Lower lobe of right lung (tissue), 2 donors: ENCODE results near the gene TLR9. TPM values are rescaled to one million over a fixed set of nuclear protein-coding genes. Genes with fewer than 3 reads are reported as not detected.

Source experiments
- ATAC-seq, 2 donors: fragments of 200-7000 bp; cut with Tn5 transposase; one replicate each; pipeline ENCODE4 v1.9.1; 2020 to 2022; ENCODE audit warnings: mild to moderate bottlenecking in 2 of 2, moderate library complexity in 2 of 2
- DNase-seq: peaks from one replicate; pipeline ENCODE4 v3.0.0-alpha.2; 2020
- H3K27ac ChIP-seq: fragments of 200-600 bp; one replicate; pipeline ENCODE4 v1.8.0; 2022
- H3K27me3 ChIP-seq: fragments of 200-600 bp; one replicate; pipeline ENCODE4 v1.8.0; 2022; ENCODE audit warnings: low read depth
- H3K36me3 ChIP-seq: fragments of 200-600 bp; one replicate; pipeline ENCODE4 v1.8.0; 2022; ENCODE audit warnings: mild to moderate bottlenecking
- H3K4me1 ChIP-seq: fragments of 200-600 bp; one replicate; pipeline ENCODE4 v1.8.0; 2022
- H3K4me3 ChIP-seq: fragments of 200-600 bp; one replicate; pipeline ENCODE4 v1.8.0; 2022; ENCODE audit warnings: mild to moderate bottlenecking
- H3K9me3 ChIP-seq: fragments of 200-600 bp; one replicate; pipeline ENCODE4 v1.8.0; 2022
- CTCF ChIP-seq: fragments of 200-600 bp; IDR thresholded peaks from one replicate; pipeline ENCODE4 v1.8.0; 2022; ENCODE audit warnings: antibody characterized with exemption, mild to moderate bottlenecking
- intact Hi-C: fragments of 100-400 bp; cut with DNase I; formaldehyde crosslinking; loops from one replicate; pipeline ENCODE4 v1.11.0; 2022
- total RNA-seq: library from RNA; stranded (reverse); fragmentation: NEBNext Ultra II Directional; extraction: Animal tissue kit (Norgen Biotek cat#: 25700); gene quantifications from one replicate; pipeline ENCODE4 v1.2.1, GENCODE V29; 2021
- donor health status: DM: no; HTN: yes; CAD: no; lungs with severe emphysema.

Gene TLR9
- total RNA-seq, 1 donor from 2014 or later: 1.0 TPM

DNA sequence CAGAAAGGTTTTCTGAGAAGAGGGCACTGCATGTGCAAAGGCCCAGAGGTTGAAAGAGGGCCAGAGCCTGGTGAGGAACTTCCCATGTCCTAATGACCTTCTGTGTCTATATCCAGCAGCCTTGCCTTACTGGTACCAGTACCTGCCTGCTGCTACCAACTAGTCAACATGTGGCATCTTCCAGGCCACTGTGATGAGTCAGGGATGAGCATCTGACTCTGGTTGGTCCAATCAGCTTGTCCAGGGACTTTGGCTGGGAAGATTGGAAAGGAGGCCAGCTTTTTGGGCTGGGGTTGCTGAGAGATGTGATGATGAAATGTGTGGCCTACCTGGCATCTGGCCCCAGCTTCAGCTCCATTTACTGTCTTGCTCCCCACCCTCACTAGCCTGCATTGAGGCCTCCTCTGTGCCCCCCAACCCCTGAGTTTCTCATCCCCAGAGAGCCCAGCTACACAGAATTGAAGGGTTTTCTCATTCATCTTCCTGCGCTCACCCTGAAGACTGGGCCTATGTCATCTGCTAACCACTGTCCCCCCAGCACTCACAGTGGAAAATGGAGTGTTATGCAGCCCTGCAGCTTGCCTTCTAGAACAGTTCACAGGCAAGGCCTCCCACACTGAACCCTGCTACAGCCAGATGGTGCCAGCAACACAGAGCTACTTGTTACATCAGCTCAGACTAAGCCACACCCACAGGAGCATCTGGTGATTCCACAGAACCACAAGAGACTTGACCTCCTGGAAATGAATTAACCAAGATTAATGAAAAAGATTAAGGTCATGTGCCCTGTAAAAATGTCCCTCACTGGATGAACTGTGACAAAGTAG, 14.8 kb upstream of the TLR9 start:
- ATAC-seq: peak in 1 of 2 donors; percentile 16
- TF ChIP-seq CTCF: no peak
- peaks cover 68% of the 10 kb centered on the region for H3K4me1 ChIP-seq
- DNase-seq: peak; percentile 64
- H3K4me3 ChIP-seq: peak overlapping the region; percentile 99
- H3K36me3 ChIP-seq: no peaks in the 10 kb centered on the region
- H3K27me3 ChIP-seq: no peaks in the 10 kb centered on the region
- peak overlapping the region; percentile 93 for H3K27ac ChIP-seq
- intact Hi-C loops: no loop called here
- H3K9me3 ChIP-seq: no peaks in the 10 kb centered on the region

GRCh38 chr3:52238761-52239701, 13.6 kb upstream of the TLR9 start, which contains the start of gene TWF2:
TSS of gene TWF2 (minus strand) at chr3:52239158. CDS start at chr3:52239016, 142 bp downstream.
- no peaks in the 10 kb centered on the region for H3K9me3 ChIP-seq
- peaks cover 56% of the 10 kb centered on the region for H3K4me1 ChIP-seq
- H3K27me3 ChIP-seq: no peaks in the 10 kb centered on the region
- H3K36me3 ChIP-seq: peaks cover 11% of the 10 kb centered on the region
- H3K27ac ChIP-seq: peak within 1 kb of the TSS; percentile 93
- H3K4me3 ChIP-seq: peak within 1 kb of the TSS; percentile 99
- TF ChIP-seq CTCF: peak; percentile 46
- ATAC-seq: peak; percentile 94 to 95
- intact Hi-C loops: loop anchor here (10.0 kb wide), 1 partner anchor 96 kb away; no protein-coding TSS in a partner anchor
- peak; percentile 87 for DNase-seq

DNA sequence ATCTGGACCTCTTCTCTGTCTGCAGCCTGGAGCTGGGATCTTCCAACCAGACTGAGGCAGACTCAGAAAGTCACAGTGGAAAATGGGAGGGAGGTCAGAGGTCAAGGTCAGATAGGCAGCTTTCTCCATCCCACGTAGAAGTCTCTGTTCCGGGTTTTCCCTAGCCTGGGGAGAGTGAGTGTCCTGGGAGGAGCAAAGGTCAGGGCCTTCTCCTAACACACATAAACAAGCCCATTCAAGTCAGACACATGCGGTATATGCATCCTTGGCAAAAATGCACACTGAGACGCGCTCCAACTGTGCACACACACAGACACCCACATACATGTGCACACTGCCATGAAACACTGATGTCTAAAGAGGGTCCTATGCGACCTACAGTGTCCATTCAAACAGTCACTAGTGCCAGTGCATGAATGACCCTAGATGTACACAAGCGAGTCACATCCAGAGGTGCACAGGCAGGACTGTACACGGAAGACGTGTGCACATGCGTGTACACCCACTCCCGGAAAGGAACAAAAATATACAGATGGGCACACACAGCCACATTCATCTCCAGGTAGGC, 12.8 kb upstream of the TLR9 start:
- H3K36me3 ChIP-seq: peaks cover 14% of the 10 kb centered on the region
- H3K4me1 ChIP-seq: peaks cover 50% of the 10 kb centered on the region
- intact Hi-C loops: loop anchor here (10.0 kb wide), 1 partner anchor 97 kb away; no protein-coding TSS in a partner anchor
- H3K9me3 ChIP-seq: no peaks in the 10 kb centered on the region
- ATAC-seq (peak; percentile 1 to 12), DNase-seq (no peak)
- H3K27me3 ChIP-seq: no peaks in the 10 kb centered on the region
- H3K27ac ChIP-seq: peak overlapping the region; percentile 93
- peak overlapping the region; percentile 99 for H3K4me3 ChIP-seq
- TF ChIP-seq CTCF: no peak

DNA sequence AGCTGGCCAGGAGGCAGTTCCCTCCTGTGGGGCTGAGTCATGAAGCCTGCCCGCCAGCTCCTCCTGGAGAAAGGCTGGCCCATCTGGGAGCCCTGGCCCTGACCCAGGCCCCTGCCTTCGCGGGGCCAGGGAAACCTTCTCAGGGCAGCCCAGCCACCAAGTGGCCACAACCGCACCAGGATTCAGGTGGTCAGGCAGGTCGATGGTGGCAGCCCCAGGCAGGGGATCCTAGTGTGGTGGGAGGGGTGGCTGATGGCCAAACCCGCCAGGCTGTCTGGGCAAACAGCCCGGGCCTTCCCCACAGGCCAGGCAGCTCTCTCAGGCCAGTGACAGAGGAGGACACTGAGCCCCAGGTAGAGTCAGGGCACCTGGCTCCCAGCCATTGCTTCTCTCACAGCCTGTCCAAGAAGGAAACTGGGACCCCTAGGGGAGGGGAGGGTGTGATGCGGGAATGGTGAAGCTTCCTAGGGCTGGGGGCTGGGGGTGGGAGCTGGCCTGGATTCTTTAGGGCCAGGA, 12.3 kb upstream of the TLR9 start:
- intact Hi-C loops: loop anchor here (10.0 kb wide), 1 partner anchor 97 kb away; no protein-coding TSS in a partner anchor
- peaks cover 50% of the 10 kb centered on the region for H3K4me1 ChIP-seq

More for the DNA sequence above, 12.3 kb upstream of the TLR9 start:
- TF ChIP-seq CTCF: no peak
- Histone ChIP-seq H3K27ac (peak overlapping the region; percentile 93), H3K27me3 (no peaks in the 10 kb centered on the region), H3K36me3 (peaks cover 20% of the 10 kb centered on the region), H3K9me3 (no peaks in the 10 kb centered on the region), H3K4me3 (peak overlapping the region; percentile 99)
- ATAC-seq (peak; percentile 70 to 73), DNase-seq (peak; percentile 81)
